ENCODE results near the gene PSMB5. TPM values are rescaled to one million over a fixed set of nuclear protein-coding genes. Genes with fewer than 3 reads are reported as not detected.
A peak's percentile ranks its signal among the peaks of the same experiment; 100 is the strongest.

The PSMB5 gene
- polyA plus RNA-seq, 2 donors: 35.1 to 136 TPM

GRCh38 chr14:23060536-23061260 is 26.0 kb upstream of the PSMB5 start:
- no peak overlapping the region for H3K4me3 ChIP-seq (ENCODE audit: low read depth in 1 of 2, low read length in 2 of 2)
- no peaks in the 10 kb centered on the region for H3K9me3 ChIP-seq (ENCODE audit: control insufficient read depth in 2 of 2, insufficient read depth in 1 of 2, low read depth in 1 of 2, low read length in 1 of 2)
- H3K36me3 ChIP-seq (ENCODE audit: control insufficient read depth in 2 of 2, insufficient read depth in 2 of 2, low read length in 1 of 2): peaks cover 17 to 47% of the 10 kb centered on the region in 2 donors
- WGBS, 2 donors: 92 to 94% methylated on average over 17 of the region's 17 CpGs
- no peaks in the 10 kb centered on the region for H3K27me3 ChIP-seq (ENCODE audit: control insufficient read depth in 1 of 2, insufficient read depth in 2 of 2, low read length in 2 of 2)
- H3K27ac ChIP-seq (ENCODE audit: low read depth in 2 of 2, low read length in 1 of 2): no peak overlapping the region
- H3K4me1 ChIP-seq (ENCODE audit: control insufficient read depth in 2 of 2, insufficient read depth in 2 of 2, low read length in 1 of 2): peaks cover 0 to 12% of the 10 kb centered on the region in 2 donors

GRCh38 chr14:23058654-23059504 is 24.2 kb upstream of the PSMB5 start:
- H3K27me3 ChIP-seq (ENCODE audit: control insufficient read depth in 1 of 2, insufficient read depth in 2 of 2, low read length in 2 of 2): no peaks in the 10 kb centered on the region
- H3K27ac ChIP-seq (ENCODE audit: low read depth in 2 of 2, low read length in 1 of 2): no peak overlapping the region
- no peak overlapping the region for H3K4me3 ChIP-seq (ENCODE audit: low read depth in 1 of 2, low read length in 2 of 2)
- 86 to 90% methylated on average over 26 to 32 of the region's 32 CpGs for WGBS, 2 donors
- H3K9me3 ChIP-seq (ENCODE audit: control insufficient read depth in 2 of 2, insufficient read depth in 1 of 2, low read depth in 1 of 2, low read length in 1 of 2): no peaks in the 10 kb centered on the region
- peaks cover 12 to 42% of the 10 kb centered on the region in 2 donors for H3K36me3 ChIP-seq (ENCODE audit: control insufficient read depth in 2 of 2, insufficient read depth in 2 of 2, low read length in 1 of 2)
- H3K4me1 ChIP-seq (ENCODE audit: control insufficient read depth in 2 of 2, insufficient read depth in 2 of 2, low read length in 1 of 2): peaks cover 0 to 13% of the 10 kb centered on the region in 2 donors

- no peaks in the 10 kb centered on the region for H3K27me3 ChIP-seq (ENCODE audit: control insufficient read depth in 1 of 2, insufficient read depth in 2 of 2, low read length in 2 of 2)
- peak overlapping the region; percentile 67 to 81 for H3K27ac ChIP-seq (ENCODE audit: low read depth in 2 of 2, low read length in 1 of 2)
- H3K4me1 ChIP-seq (ENCODE audit: control insufficient read depth in 2 of 2, insufficient read depth in 2 of 2, low read length in 1 of 2): peaks cover 0 to 13% of the 10 kb centered on the region in 2 donors
- peaks cover 6 to 35% of the 10 kb centered on the region in 2 donors for H3K36me3 ChIP-seq (ENCODE audit: control insufficient read depth in 2 of 2, insufficient read depth in 2 of 2, low read length in 1 of 2)
- 1% methylated on average over 50 to 51 of the region's 51 CpGs for WGBS, 2 donors
- no peaks in the 10 kb centered on the region for H3K9me3 ChIP-seq (ENCODE audit: control insufficient read depth in 2 of 2, insufficient read depth in 1 of 2, low read depth in 1 of 2, low read length in 1 of 2)
- H3K4me3 ChIP-seq (ENCODE audit: low read depth in 1 of 2, low read length in 2 of 2): peak overlapping the region; percentile 63 to 78
These were observed 23.3 kb upstream of the PSMB5 start for GRCh38 chr14:23057757-23058653.

GRCh38 chr14:23056956-23057756 is 22.5 kb upstream of the PSMB5 start, which contains the start of gene CDH24:
TSS of gene CDH24 (minus strand) at chr14:23057520. CDS start at chr14:23055733, 1,787 bp downstream.
- peaks cover 0 to 12% of the 10 kb centered on the region in 2 donors for H3K4me1 ChIP-seq (ENCODE audit: control insufficient read depth in 2 of 2, insufficient read depth in 2 of 2, low read length in 1 of 2)
- no peaks in the 10 kb centered on the region for H3K9me3 ChIP-seq (ENCODE audit: control insufficient read depth in 2 of 2, insufficient read depth in 1 of 2, low read depth in 1 of 2, low read length in 1 of 2)
- H3K27me3 ChIP-seq (ENCODE audit: control insufficient read depth in 1 of 2, insufficient read depth in 2 of 2, low read length in 2 of 2): no peaks in the 10 kb centered on the region
- H3K36me3 ChIP-seq (ENCODE audit: control insufficient read depth in 2 of 2, insufficient read depth in 2 of 2, low read length in 1 of 2): peaks cover 6 to 27% of the 10 kb centered on the region in 2 donors
- H3K27ac ChIP-seq (ENCODE audit: low read depth in 2 of 2, low read length in 1 of 2): peak within 1 kb of the TSS; percentile 67 to 81
- 2 to 3% methylated on average over 51 to 73 of the region's 73 CpGs for WGBS, 2 donors
- H3K4me3 ChIP-seq (ENCODE audit: low read depth in 1 of 2, low read length in 2 of 2): peak within 1 kb of the TSS; percentile 63 to 78

- H3K27ac ChIP-seq (ENCODE audit: low read depth in 2 of 2, low read length in 1 of 2): no peak overlapping the region
- WGBS, 2 donors: 7 to 8% methylated on average over 16 to 17 of the region's 17 CpGs
- peaks cover 4 to 24% of the 10 kb centered on the region in 2 donors for H3K36me3 ChIP-seq (ENCODE audit: control insufficient read depth in 2 of 2, insufficient read depth in 2 of 2, low read length in 1 of 2)
- H3K27me3 ChIP-seq (ENCODE audit: control insufficient read depth in 1 of 2, insufficient read depth in 2 of 2, low read length in 2 of 2): no peaks in the 10 kb centered on the region
- H3K4me3 ChIP-seq (ENCODE audit: low read depth in 1 of 2, low read length in 2 of 2): peak overlapping the region; percentile 63 to 78
- no peaks in the 10 kb centered on the region for H3K9me3 ChIP-seq (ENCODE audit: control insufficient read depth in 2 of 2, insufficient read depth in 1 of 2, low read depth in 1 of 2, low read length in 1 of 2)
- peaks cover 0 to 10% of the 10 kb centered on the region in 2 donors for H3K4me1 ChIP-seq (ENCODE audit: control insufficient read depth in 2 of 2, insufficient read depth in 2 of 2, low read length in 1 of 2)
These were observed 21.6 kb upstream of the PSMB5 start for GRCh38 chr14:23056145-23056955.

GRCh38 chr14:23055621-23056144 is 21.0 kb upstream of the PSMB5 start:
- Histone ChIP-seq H3K4me3 (ENCODE audit: low read depth in 1 of 2, low read length in 2 of 2) (no peak overlapping the region), H3K4me1 (ENCODE audit: control insufficient read depth in 2 of 2, insufficient read depth in 2 of 2, low read length in 1 of 2) (peaks cover 0 to 10% of the 10 kb centered on the region in 2 donors), H3K27me3 (ENCODE audit: control insufficient read depth in 1 of 2, insufficient read depth in 2 of 2, low read length in 2 of 2) (no peaks in the 10 kb centered on the region), H3K9me3 (ENCODE audit: control insufficient read depth in 2 of 2, insufficient read depth in 1 of 2, low read depth in 1 of 2, low read length in 1 of 2) (no peaks in the 10 kb centered on the region), H3K36me3 (ENCODE audit: control insufficient read depth in 2 of 2, insufficient read depth in 2 of 2, low read length in 1 of 2) (peaks cover under 1 to 17% of the 10 kb centered on the region in 2 donors), H3K27ac (ENCODE audit: low read depth in 2 of 2, low read length in 1 of 2) (no peak overlapping the region)
- 70 to 78% methylated on average over 6 of the region's 6 CpGs for WGBS, 2 donors

GRCh38 chr14:23055147-23055550 is 20.4 kb upstream of the PSMB5 start:
- H3K4me3 ChIP-seq (ENCODE audit: low read depth in 1 of 2, low read length in 2 of 2): no peak overlapping the region
- WGBS, 2 donors: 95 to 96% methylated on average over 12 of the region's 12 CpGs
- no peaks in the 10 kb centered on the region for H3K27me3 ChIP-seq (ENCODE audit: control insufficient read depth in 1 of 2, insufficient read depth in 2 of 2, low read length in 2 of 2)
- peaks cover 0 to 10% of the 10 kb centered on the region in 2 donors for H3K4me1 ChIP-seq (ENCODE audit: control insufficient read depth in 2 of 2, insufficient read depth in 2 of 2, low read length in 1 of 2)
- peaks cover 0 to 13% of the 10 kb centered on the region in 2 donors for H3K36me3 ChIP-seq (ENCODE audit: control insufficient read depth in 2 of 2, insufficient read depth in 2 of 2, low read length in 1 of 2)
- H3K9me3 ChIP-seq (ENCODE audit: control insufficient read depth in 2 of 2, insufficient read depth in 1 of 2, low read depth in 1 of 2, low read length in 1 of 2): no peaks in the 10 kb centered on the region
- no peak overlapping the region for H3K27ac ChIP-seq (ENCODE audit: low read depth in 2 of 2, low read length in 1 of 2)
